IMR-90 (cell line): Measurements from ENCODE around the gene NDUFB10. TPM values are rescaled to one million over a fixed set of nuclear protein-coding genes. Genes with fewer than 3 reads are reported as not detected.

Source experiments
- BHLHE40 ChIP-seq: fragments of 150-350 bp; IDR thresholded peaks from 2 replicates; pipeline ENCODE4 v1.6.1; 2016; ENCODE audit warnings: mild to moderate bottlenecking, low read depth, low read length
- CTCF ChIP-seq: conservative IDR thresholded peaks from 2 replicates; pipeline ENCODE4 v1.5.1; 2012; ENCODE audit warnings: mild to moderate bottlenecking, low read depth, low read length, improper control_type of control experiment
- FOS ChIP-seq: fragments of 150-350 bp; IDR thresholded peaks from 2 replicates; pipeline ENCODE4 v1.6.1; 2016; ENCODE audit warnings: low read depth, low read length
- MXI1 ChIP-seq: IDR thresholded peaks from 2 replicates; pipeline ENCODE4 v1.6.1; 2012; ENCODE audit warnings: low read depth, mild to moderate bottlenecking, low read length, moderate library complexity, borderline replicate concordance
- RCOR1 ChIP-seq: IDR thresholded peaks from 2 replicates; pipeline ENCODE4 v1.6.1; 2012; ENCODE audit warnings: mild to moderate bottlenecking, low read length, improper control_type of control experiment; ENCODE audit not compliant: insufficient replicate concordance
- RFX5 ChIP-seq: IDR thresholded peaks from 2 replicates; pipeline ENCODE4 v1.8.0; 2012; ENCODE audit warnings: low read depth, mild to moderate bottlenecking, low read length, moderate library complexity
- polyA plus RNA-seq, 3 experiments: library from polyadenylated mRNA; depleted of rRNA; stranded (reverse); fragments of >200 nt; gene quantifications; 2 replicates each; pipeline ENCODE4 v1.2.3, GENCODE V29; 2012; ENCODE audit warnings: low replicate concordance in 1 of 3
- total RNA-seq: library from RNA; depleted of rRNA; stranded (reverse); fragments of >200 nt; gene quantifications from 2 replicates; pipeline ENCODE4 v1.2.3, GENCODE V29; 2012

The NDUFB10 gene
- total and polyA plus RNA-seq, 2 of the 4 experiments (the other 2 are of a cell fraction) = 189 to 220 TPM

GRCh38 chr16:1980770-1981087 lies 21.4 kb downstream of the NDUFB10 start (continued):
- TF ChIP-seq CTCF (no peak), RCOR1 (no peak), FOS (no peak), RFX5 (no peak), MXI1 (no peak), BHLHE40 (no peak)
